DOHH2 (cell line): ENCODE results near the gene N4BP3.

ENCODE experiments used
- EZH2phosphoT487 ChIP-seq: fragments of 200-600 bp; sonication (generic); IDR thresholded peaks from 2 replicates; pipeline ENCODE4 v1.6.1; 2017; ENCODE audit warnings: borderline replicate concordance, mild to moderate bottlenecking, antibody characterized with exemption, low read length, moderate library complexity, mixed read lengths
- TF ChIP-seq, protein P1 (sequence below): fragments of 200-600 bp; sonication (generic); IDR thresholded peaks from one replicate; pipeline ENCODE4 v1.5.1; 2014; ENCODE audit warnings: antibody characterized with exemption, mild to moderate bottlenecking, low read depth, low read length; ENCODE audit not compliant: poor library complexity, severe bottlenecking

DNA sequence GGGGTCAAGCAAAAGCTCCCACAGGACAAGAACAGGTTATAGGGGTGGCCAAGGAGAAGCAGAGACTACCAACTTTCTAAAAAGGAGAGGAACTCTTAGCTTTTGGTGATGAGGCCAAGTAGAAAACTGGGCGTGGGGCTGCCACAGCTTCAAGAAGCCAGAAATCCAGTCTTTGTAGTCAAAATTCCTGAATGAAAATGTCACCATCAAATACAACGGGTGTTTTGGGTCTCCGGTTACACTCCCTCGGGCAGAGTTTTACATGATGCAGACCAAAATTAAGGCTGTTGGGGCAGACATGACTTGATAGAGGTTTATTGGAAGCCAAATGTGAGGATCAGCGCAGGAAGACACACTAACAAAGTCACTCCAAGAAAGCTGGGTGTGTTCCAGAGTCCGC lies 29.4 kb upstream of the N4BP3 start:
- TF ChIP-seq, protein P1, sequence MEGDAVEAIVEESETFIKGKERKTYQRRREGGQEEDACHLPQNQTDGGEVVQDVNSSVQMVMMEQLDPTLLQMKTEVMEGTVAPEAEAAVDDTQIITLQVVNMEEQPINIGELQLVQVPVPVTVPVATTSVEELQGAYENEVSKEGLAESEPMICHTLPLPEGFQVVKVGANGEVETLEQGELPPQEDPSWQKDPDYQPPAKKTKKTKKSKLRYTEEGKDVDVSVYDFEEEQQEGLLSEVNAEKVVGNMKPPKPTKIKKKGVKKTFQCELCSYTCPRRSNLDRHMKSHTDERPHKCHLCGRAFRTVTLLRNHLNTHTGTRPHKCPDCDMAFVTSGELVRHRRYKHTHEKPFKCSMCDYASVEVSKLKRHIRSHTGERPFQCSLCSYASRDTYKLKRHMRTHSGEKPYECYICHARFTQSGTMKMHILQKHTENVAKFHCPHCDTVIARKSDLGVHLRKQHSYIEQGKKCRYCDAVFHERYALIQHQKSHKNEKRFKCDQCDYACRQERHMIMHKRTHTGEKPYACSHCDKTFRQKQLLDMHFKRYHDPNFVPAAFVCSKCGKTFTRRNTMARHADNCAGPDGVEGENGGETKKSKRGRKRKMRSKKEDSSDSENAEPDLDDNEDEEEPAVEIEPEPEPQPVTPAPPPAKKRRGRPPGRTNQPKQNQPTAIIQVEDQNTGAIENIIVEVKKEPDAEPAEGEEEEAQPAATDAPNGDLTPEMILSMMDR = no peak
- TF ChIP-seq EZH2phosphoT487 = no peak
